ENCODE results near the gene SLC2A11.
"Not testable (repeated sequence)": the region's sequence is repeated elsewhere in the genome, so short reads cannot be mapped to it uniquely, and the experiment has no call there.

Gene SLC2A11

GRCh38 chr22:23847310-23847920 lies 10.3 kb upstream of the SLC2A11 start:
- DNase-seq = no peak

- no peak for DNase-seq
These were observed 9.4 kb upstream of the SLC2A11 start for GRCh38 chr22:23847991-23848864.

GRCh38 chr22:23849009-23850006 lies 8.4 kb upstream of the SLC2A11 start:
- peak; percentile 87 for DNase-seq

GRCh38 chr22:23850136-23850611 lies 7.5 kb upstream of the SLC2A11 start:
- DNase-seq = no peak

GRCh38 chr22:23856721-23857605 lies 712 bp upstream of the SLC2A11 start:
- no peak for DNase-seq

- no peak for DNase-seq
These were observed 775 bp downstream of the SLC2A11 start for GRCh38 chr22:23858484-23858815.

- no peak for DNase-seq
These were observed 1.5 kb downstream of the SLC2A11 start for GRCh38 chr22:23859201-23859600.

GRCh38 chr22:23860187-23860586 lies 2.5 kb downstream of the SLC2A11 start:
- DNase-seq = not testable (repeated sequence)

- peak; percentile 40 for DNase-seq
These were observed 4.4 kb downstream of the SLC2A11 start for GRCh38 chr22:23862103-23862502.

GRCh38 chr22:23864499-23865154 lies 7.0 kb downstream of the SLC2A11 start:
- DNase-seq = not testable (repeated sequence)

GRCh38 chr22:23868580-23868979 lies 10.9 kb downstream of the SLC2A11 start:
- DNase-seq = no peak

- DNase-seq = no peak
These were observed 17.2 kb downstream of the SLC2A11 start for GRCh38 chr22:23874871-23875270.

GRCh38 chr22:23875801-23876200 lies 18.1 kb downstream of the SLC2A11 start:
- DNase-seq = no peak

- DNase-seq = no peak
These were observed 19.9 kb downstream of the SLC2A11 start for GRCh38 chr22:23877566-23877965.

GRCh38 chr22:23878219-23878618 lies 20.5 kb downstream of the SLC2A11 start:
- no peak for DNase-seq

- DNase-seq = no peak
These were observed 24.7 kb downstream of the SLC2A11 start for GRCh38 chr22:23882370-23882769.

- no peak for DNase-seq
These were observed 26.0 kb downstream of the SLC2A11 start for GRCh38 chr22:23883658-23884057.

- no peak for DNase-seq
These were observed 26.5 kb downstream of the SLC2A11 start for GRCh38 chr22:23884140-23884539.

- DNase-seq = no peak
These were observed 31.1 kb downstream of the SLC2A11 start for GRCh38 chr22:23888615-23889401.

- no peak for DNase-seq
These were observed 31.9 kb downstream of the SLC2A11 start for GRCh38 chr22:23889620-23890019.

GRCh38 chr22:23891726-23892125 lies 34.1 kb downstream of the SLC2A11 start:
- no peak for DNase-seq
